Measurements from ENCODE around the gene NUP98. TPM values are rescaled to one million over a fixed set of nuclear protein-coding genes. Genes with fewer than 3 reads are reported as not detected.

NUP98 gene
- total and polyA plus RNA-seq, 2 donors (not counting 3 experiments of a cell fraction or from before 2014, with no cell fraction given): 92.7 to 169 TPM

DNA sequence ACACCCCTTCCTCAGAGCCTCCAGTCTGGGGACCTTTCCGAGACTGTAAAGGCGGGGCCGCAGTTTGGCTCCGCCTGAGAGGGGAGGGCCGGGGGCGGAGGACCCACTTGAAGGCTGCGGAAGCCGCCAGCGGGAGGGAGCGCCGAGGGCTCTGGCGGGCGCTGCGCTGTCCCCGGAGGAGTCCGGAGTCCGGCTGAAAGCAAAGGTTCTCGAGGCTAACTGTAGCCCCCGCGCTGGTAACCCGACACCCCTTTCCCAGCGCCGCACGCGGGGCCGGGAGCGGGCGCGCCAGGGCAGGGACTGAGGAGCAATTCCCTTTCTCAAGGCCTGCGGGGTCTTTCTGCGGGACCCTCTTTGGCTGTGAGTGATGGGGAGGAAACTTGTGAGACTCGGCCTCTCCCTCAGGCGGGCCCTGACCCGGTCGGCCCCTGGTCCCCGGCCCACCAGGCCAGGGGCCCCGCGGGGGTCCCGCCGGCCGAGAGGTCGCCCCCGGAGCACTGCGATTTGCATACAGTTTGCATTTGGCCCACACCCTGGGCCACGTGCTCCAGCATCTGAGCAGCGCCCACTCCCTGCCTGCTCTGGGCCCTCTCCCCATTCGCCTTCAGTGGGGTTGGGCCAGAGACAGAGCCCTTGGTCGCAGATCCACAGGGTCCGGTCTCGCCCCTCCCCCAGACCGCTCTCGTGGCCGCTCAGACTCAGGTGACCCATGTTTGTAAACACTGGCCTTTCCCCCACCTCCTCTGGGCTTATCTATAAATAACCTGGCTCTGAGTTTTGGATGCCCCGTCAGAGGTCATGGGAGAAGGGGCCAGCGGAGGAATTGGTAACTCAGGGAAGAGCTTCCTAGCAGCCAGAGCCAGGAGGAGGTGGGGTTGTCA is 155.0 kb downstream of the NUP98 start:
- CTCF ChIA-PET: no interaction called here
- no peaks in the 10 kb centered on the region for H4K20me1 ChIP-seq (replicated peaks; ENCODE audit: control insufficient read depth, extremely low read depth, insufficient read depth, low read length)
- H3K4me3 ChIP-seq (replicated peaks in 1 of 3; ENCODE audit: insufficient read depth in 1 of 3, low read depth in 1 of 3, low read length in 3 of 3): peak overlapping the region; percentile 26 to 54 (median 28)
- no peaks in the 10 kb centered on the region for H3K79me2 ChIP-seq (ENCODE audit: control insufficient read depth, insufficient read depth, low read length)
- DNase-seq (ENCODE audit: low read depth, low spot score) (peak; percentile 87), FAIRE-seq (peak; percentile 64)
- intact Hi-C loops (cut with micrococcal nuclease): loop anchor here (10.0 kb wide), 1 partner anchor 708 kb away; no protein-coding TSS in a partner anchor
- H3K4me1 ChIP-seq (ENCODE audit: control insufficient read depth, extremely low read depth, insufficient read depth, low read length): peaks cover 5% of the 10 kb centered on the region
- H2AFZ ChIP-seq (ENCODE audit: low read depth, low read length): peak overlapping the region; percentile 18
- H3K9ac ChIP-seq (replicated peaks; ENCODE audit: extremely low read depth, insufficient read depth, low read length): no peak overlapping the region
- no peaks in the 10 kb centered on the region for H3K9me1 ChIP-seq (replicated peaks; ENCODE audit: control insufficient read depth, extremely low read depth, insufficient read depth, low read length)
- H3K27ac ChIP-seq (ENCODE audit: insufficient read depth, low read depth, low read length): no peak overlapping the region
- POLR2A ChIA-PET: no interaction called here
- peaks cover 4% of the 10 kb centered on the region in 2 experiments for H3K27me3 ChIP-seq (ENCODE audit: control insufficient read depth in 2 of 2, insufficient read depth in 2 of 2, low read length in 2 of 2)
- BruUV-seq (replicated peaks): no TSS peak
- TF ChIP-seq, protein P1, sequence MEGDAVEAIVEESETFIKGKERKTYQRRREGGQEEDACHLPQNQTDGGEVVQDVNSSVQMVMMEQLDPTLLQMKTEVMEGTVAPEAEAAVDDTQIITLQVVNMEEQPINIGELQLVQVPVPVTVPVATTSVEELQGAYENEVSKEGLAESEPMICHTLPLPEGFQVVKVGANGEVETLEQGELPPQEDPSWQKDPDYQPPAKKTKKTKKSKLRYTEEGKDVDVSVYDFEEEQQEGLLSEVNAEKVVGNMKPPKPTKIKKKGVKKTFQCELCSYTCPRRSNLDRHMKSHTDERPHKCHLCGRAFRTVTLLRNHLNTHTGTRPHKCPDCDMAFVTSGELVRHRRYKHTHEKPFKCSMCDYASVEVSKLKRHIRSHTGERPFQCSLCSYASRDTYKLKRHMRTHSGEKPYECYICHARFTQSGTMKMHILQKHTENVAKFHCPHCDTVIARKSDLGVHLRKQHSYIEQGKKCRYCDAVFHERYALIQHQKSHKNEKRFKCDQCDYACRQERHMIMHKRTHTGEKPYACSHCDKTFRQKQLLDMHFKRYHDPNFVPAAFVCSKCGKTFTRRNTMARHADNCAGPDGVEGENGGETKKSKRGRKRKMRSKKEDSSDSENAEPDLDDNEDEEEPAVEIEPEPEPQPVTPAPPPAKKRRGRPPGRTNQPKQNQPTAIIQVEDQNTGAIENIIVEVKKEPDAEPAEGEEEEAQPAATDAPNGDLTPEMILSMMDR (IDR thresholded peaks at IDR 0.05; ENCODE audit: extremely low read depth in 1 of 2, insufficient read depth in 1 of 2, low read depth in 1 of 2, low read length in 2 of 2): no peak
- TF ChIP-seq GATA2 (IDR thresholded peaks at IDR 0.05; ENCODE audit: insufficient read depth, insufficient read length, low read depth, low read length) (no peak), EZH2 (IDR thresholded peaks at IDR 0.05; ENCODE audit: borderline replicate concordance, low read depth, low read length, severe bottlenecking) (no peak), MYC (IDR thresholded peaks at IDR 0.05; ENCODE audit: low read depth, low read length) (no peak), JUN (IDR thresholded peaks at IDR 0.05; ENCODE audit: borderline replicate concordance, insufficient read depth, insufficient read length, low read depth) (no peak), POLR2AphosphoS5 (IDR thresholded peaks at IDR 0.05; ENCODE audit: insufficient read depth, low read depth, low read length) (no peak), POLR2A (IDR thresholded peaks at IDR 0.05; ENCODE audit: low read depth, low read length) (no peak), FOS (IDR thresholded peaks at IDR 0.05; ENCODE audit: borderline replicate concordance, insufficient read depth, low read length) (no peak)
- TF ChIP-seq, protein P2, sequence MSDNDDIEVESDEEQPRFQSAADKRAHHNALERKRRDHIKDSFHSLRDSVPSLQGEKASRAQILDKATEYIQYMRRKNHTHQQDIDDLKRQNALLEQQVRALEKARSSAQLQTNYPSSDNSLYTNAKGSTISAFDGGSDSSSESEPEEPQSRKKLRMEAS (IDR thresholded peaks at IDR 0.05; ENCODE audit: insufficient read depth, insufficient read length): no peak
- H3K4me2 ChIP-seq (ENCODE audit: insufficient read depth, low read length): peak overlapping the region; percentile 62
- no peaks in the 10 kb centered on the region for H3K9me3 ChIP-seq (replicated peaks; ENCODE audit: control insufficient read depth, insufficient read depth, low read length)
- no peaks in the 10 kb centered on the region for H3K36me3 ChIP-seq (ENCODE audit: control insufficient read depth in 2 of 2, extremely low read depth in 1 of 2, insufficient read depth in 2 of 2, low read length in 2 of 2)
- dilution Hi-C loops (cut with MboI; ENCODE audit: extremely low pct_ligation_motif_present, low sequenced_read_pairs): no loop called here

All from endothelial cell of umbilical vein (primary cell).